Left ventricle myocardium inferior (tissue), 1 donor: Measurements from ENCODE around the gene PCDHGC5. TPM values are rescaled to one million over a fixed set of nuclear protein-coding genes. Genes with fewer than 3 reads are reported as not detected.

Source experiments
- DNase-seq: peaks from one replicate; pipeline ENCODE4 v3.0.0-alpha.2; 2020
- H3K27ac ChIP-seq: fragments of 200-600 bp; replicated peaks from 2 replicates; pipeline ENCODE4 v1.8.0; 2021
- H3K27me3 ChIP-seq: fragments of 200-600 bp; 2 replicates; pipeline ENCODE4 v1.8.0; 2021; ENCODE audit warnings: low read depth
- H3K36me3 ChIP-seq: fragments of 200-600 bp; 2 replicates; pipeline ENCODE4 v1.8.0; 2021
- H3K4me1 ChIP-seq: fragments of 200-600 bp; 2 replicates; pipeline ENCODE4 v1.8.0; 2021
- H3K4me3 ChIP-seq: fragments of 200-600 bp; 2 replicates; pipeline ENCODE4 v1.8.0; 2021; ENCODE audit warnings: mild to moderate bottlenecking, moderate library complexity
- H3K9me3 ChIP-seq: fragments of 200-600 bp; replicated peaks from 2 replicates; pipeline ENCODE4 v1.8.0; 2021
- intact Hi-C: fragments of 100-400 bp; cut with micrococcal nuclease; formaldehyde crosslinking; loops from one replicate; pipeline ENCODE4 v1.11.0; 2022
- total RNA-seq: library from RNA; stranded (reverse); fragmentation: NEBNext Ultra II Directional; extraction: Animal tissue kit (Norgen Biotek cat#: 25700); gene quantifications from one replicate; pipeline ENCODE4 v1.2.1, GENCODE V29; 2021
- TF ChIP-seq, protein P1 (sequence below): fragments of 200-600 bp; IDR thresholded peaks from 2 replicates; pipeline ENCODE4 v1.8.0; 2021; ENCODE audit warnings: antibody characterized with exemption, mild to moderate bottlenecking, borderline replicate concordance
- donor health status: DM: no; HTN: yes; CAD: no; lungs with severe emphysema.

PCDHGC5 gene
- total RNA-seq, 1 donor from 2014 or later, result 2.9 TPM

DNA sequence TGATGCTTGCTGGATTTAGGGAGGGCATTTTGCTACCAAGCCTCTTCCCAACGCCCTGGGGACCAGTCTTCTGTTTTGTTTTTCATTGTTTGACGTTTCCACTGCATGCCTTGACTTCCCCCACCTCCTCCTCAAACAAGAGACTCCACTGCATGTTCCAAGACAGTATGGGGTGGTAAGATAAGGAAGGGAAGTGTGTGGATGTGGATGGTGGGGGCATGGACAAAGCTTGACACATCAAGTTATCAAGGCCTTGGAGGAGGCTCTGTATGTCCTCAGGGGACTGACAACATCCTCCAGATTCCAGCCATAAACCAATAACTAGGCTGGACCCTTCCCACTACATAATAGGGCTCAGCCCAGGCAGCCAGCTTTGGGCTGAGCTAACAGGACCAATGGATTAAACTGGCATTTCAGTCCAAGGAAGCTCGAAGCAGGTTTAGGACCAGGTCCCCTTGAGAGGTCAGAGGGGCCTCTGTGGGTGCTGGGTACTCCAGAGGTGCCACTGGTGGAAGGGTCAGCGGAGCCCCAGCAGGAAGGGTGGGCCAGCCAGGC is 23.0 kb downstream of the PCDHGC5 start:
- Histone ChIP-seq H3K9me3 (no peaks in the 10 kb centered on the region), H3K4me3 (no peak overlapping the region), H3K27ac (peak overlapping the region; percentile 90), H3K36me3 (peaks cover 34% of the 10 kb centered on the region), H3K27me3 (no peaks in the 10 kb centered on the region), H3K4me1 (peaks cover 85% of the 10 kb centered on the region)
- no peak for DNase-seq
- TF ChIP-seq, protein P1, sequence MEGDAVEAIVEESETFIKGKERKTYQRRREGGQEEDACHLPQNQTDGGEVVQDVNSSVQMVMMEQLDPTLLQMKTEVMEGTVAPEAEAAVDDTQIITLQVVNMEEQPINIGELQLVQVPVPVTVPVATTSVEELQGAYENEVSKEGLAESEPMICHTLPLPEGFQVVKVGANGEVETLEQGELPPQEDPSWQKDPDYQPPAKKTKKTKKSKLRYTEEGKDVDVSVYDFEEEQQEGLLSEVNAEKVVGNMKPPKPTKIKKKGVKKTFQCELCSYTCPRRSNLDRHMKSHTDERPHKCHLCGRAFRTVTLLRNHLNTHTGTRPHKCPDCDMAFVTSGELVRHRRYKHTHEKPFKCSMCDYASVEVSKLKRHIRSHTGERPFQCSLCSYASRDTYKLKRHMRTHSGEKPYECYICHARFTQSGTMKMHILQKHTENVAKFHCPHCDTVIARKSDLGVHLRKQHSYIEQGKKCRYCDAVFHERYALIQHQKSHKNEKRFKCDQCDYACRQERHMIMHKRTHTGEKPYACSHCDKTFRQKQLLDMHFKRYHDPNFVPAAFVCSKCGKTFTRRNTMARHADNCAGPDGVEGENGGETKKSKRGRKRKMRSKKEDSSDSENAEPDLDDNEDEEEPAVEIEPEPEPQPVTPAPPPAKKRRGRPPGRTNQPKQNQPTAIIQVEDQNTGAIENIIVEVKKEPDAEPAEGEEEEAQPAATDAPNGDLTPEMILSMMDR, result no peak
- intact Hi-C loops, result no loop called here

- H3K27me3 ChIP-seq, result no peaks in the 10 kb centered on the region
- peak; percentile 84 for DNase-seq
- no peaks in the 10 kb centered on the region for H3K9me3 ChIP-seq
- peaks cover 39% of the 10 kb centered on the region for H3K36me3 ChIP-seq
- peaks cover 85% of the 10 kb centered on the region for H3K4me1 ChIP-seq
- H3K4me3 ChIP-seq, result peak overlapping the region; percentile 69
- H3K27ac ChIP-seq, result peak overlapping the region; percentile 90
- intact Hi-C loops, result no loop called here
- TF ChIP-seq, protein P1, result peak; percentile 88
These were observed 23.6 kb downstream of the PCDHGC5 start for GRCh38 chr5:141512390-141512910.

DNA sequence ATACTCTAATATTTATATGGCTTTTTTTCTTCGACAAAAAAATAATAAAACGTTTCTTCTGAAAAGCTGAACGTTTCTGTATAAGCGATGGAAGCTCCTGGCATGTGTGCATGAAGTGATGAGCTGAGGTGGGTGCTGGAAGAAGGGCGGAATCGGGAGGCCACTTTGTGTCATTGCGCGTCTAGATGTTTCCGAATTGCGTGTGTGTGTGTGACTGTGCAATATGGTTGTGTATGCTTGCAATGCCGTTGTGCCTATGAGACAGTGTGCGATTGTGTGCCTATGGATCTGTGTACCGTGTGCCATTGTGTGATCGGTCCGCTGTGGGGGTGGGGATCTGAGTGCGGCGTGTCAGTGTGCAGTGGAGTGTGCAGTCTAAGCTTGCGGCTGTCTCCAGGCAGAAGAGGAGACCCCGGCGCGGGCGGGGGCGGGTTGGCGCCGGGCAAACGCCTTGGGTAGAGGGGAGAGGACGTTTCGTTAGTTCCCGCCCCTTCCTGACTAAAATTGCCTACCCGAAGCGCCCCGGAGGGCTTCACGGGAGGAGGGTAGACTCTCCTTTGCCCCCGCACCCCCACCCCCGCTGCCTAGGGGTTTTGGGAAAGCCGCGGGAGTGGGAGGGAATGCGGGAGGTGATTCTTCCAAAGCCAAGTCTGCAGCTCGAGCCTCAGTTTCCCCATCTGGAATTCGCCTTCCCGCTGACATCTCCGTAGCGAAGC is 24.2 kb downstream of the PCDHGC5 start:
- peak overlapping the region; percentile 69 for H3K4me3 ChIP-seq
- peak overlapping the region; percentile 90 for H3K27ac ChIP-seq
- TF ChIP-seq, protein P1, result no peak
- no peaks in the 10 kb centered on the region for H3K27me3 ChIP-seq
- intact Hi-C loops, result no loop called here
- H3K9me3 ChIP-seq, result no peaks in the 10 kb centered on the region
- peaks cover 85% of the 10 kb centered on the region for H3K4me1 ChIP-seq
- peaks cover 39% of the 10 kb centered on the region for H3K36me3 ChIP-seq
- no peak for DNase-seq

- intact Hi-C loops, result no loop called here
- H3K9me3 ChIP-seq, result no peaks in the 10 kb centered on the region
- peaks cover 80% of the 10 kb centered on the region for H3K4me1 ChIP-seq
- H3K27me3 ChIP-seq, result no peaks in the 10 kb centered on the region
- peak overlapping the region; percentile 90 for H3K27ac ChIP-seq
- TF ChIP-seq, protein P1, result no peak
- peak overlapping the region; percentile 69 for H3K4me3 ChIP-seq
- H3K36me3 ChIP-seq, result peaks cover 39% of the 10 kb centered on the region
- peak; percentile 82 for DNase-seq
These were observed 24.9 kb downstream of the PCDHGC5 start for GRCh38 chr5:141513627-141514329.

DNA sequence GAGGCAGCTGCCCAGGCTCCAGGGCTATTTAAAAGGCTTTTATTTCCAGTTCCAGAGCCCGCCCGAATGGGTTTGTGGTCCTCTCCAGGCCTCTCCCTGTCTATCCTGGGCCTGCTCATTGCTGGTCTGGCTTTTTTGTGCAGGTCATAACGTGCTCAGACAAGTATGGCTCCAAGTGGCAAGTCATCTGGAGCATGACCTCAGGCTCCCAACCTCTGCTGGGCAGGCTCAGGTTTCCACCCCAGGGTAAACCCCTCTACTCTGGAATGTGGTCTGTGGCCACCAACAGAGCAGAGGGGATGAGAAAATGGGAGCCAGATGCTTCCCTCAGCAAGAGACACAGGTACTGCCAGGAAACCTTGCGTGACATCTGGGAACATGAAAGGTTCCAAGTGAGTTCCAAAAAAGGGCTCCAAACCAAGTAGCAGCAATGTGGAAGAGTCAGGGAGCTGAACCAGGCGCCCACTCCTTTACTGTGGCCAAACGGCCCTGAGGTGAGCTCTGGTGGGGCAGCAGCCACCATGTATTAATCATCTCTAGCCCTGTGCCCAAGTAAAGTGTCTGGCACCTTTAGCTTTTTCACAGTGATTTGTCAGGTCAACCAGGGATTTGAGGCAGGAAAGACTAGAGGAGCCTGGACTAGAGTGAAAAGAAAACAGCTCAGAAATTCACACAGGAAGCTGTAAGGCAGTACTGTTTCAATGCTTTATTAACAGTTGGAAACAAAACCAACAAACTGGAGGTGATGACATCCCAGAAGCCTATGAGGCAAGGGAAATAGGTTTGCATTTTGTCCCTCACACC is 25.7 kb downstream of the PCDHGC5 start:
- peak overlapping the region; percentile 69 for H3K4me3 ChIP-seq
- TF ChIP-seq, protein P1, result no peak
- peaks cover 80% of the 10 kb centered on the region for H3K4me1 ChIP-seq
- no peaks in the 10 kb centered on the region for H3K27me3 ChIP-seq
- intact Hi-C loops, result no loop called here
- no peak for DNase-seq
- H3K27ac ChIP-seq, result peak overlapping the region; percentile 90
- H3K9me3 ChIP-seq, result no peaks in the 10 kb centered on the region
- H3K36me3 ChIP-seq, result peaks cover 39% of the 10 kb centered on the region
